Loucy (cell line): Measurements from ENCODE around the gene CFH.
"Not testable (repeated sequence)": the region's sequence is repeated elsewhere in the genome, so short reads cannot be mapped to it uniquely, and the experiment has no call there.

Source experiments
- H2AFZ ChIP-seq: fragments of 200-600 bp; sonication (generic); 2 replicates; pipeline ENCODE4 v1.6.0; 2016; ENCODE audit warnings: antibody characterized with exemption, mild to moderate bottlenecking, low read length, moderate library complexity
- H3F3A ChIP-seq: fragments of 200-600 bp; 2 replicates; pipeline ENCODE4 v1.6.0; 2016; ENCODE audit warnings: antibody characterized with exemption, low read depth, mild to moderate bottlenecking
- H3K27me3 ChIP-seq: fragments of 200-600 bp; sonication (generic); 2 replicates; pipeline ENCODE4 v1.6.1; 2014; ENCODE audit warnings: low read length, mild to moderate bottlenecking; ENCODE audit not compliant: insufficient read depth, poor library complexity, severe bottlenecking
- H3K36me3 ChIP-seq: fragments of 200-600 bp; sonication (generic); 2 replicates; pipeline ENCODE4 v1.6.1; 2016; ENCODE audit warnings: low read length; ENCODE audit not compliant: insufficient read depth
- H3K4me1 ChIP-seq: fragments of 200-600 bp; sonication (generic); 2 replicates; pipeline ENCODE4 v1.5.1; 2014; ENCODE audit warnings: low read length, mild to moderate bottlenecking; ENCODE audit not compliant: insufficient read depth, poor library complexity, severe bottlenecking
- H3K4me2 ChIP-seq: fragments of 200-600 bp; sonication (generic); 2 replicates; pipeline ENCODE4 v1.6.0; 2014; ENCODE audit warnings: antibody characterized with exemption, low read length, low read depth, mild to moderate bottlenecking; ENCODE audit not compliant: poor library complexity, severe bottlenecking
- H3K4me3 ChIP-seq: fragments of 200-600 bp; sonication (generic); 2 replicates; pipeline ENCODE4 v1.5.1; 2014; ENCODE audit warnings: low read length, mild to moderate bottlenecking, mixed read lengths; ENCODE audit not compliant: poor library complexity, severe bottlenecking
- H3K79me2 ChIP-seq: fragments of 200-600 bp; sonication (generic); 2 replicates; pipeline ENCODE4 v1.6.1; 2014; ENCODE audit warnings: low read length; ENCODE audit not compliant: insufficient read depth
- H3K9ac ChIP-seq: fragments of 200-600 bp; sonication (generic); 2 replicates; pipeline ENCODE4 v1.6.0; 2014; ENCODE audit warnings: mild to moderate bottlenecking, low read depth, low read length, moderate library complexity; ENCODE audit not compliant: poor library complexity, severe bottlenecking
- H3K9me2 ChIP-seq: fragments of 200-600 bp; sonication (generic); replicated peaks from 2 replicates; pipeline ENCODE4 v1.6.1; 2016; ENCODE audit warnings: low read depth, low read length, mixed read lengths
- H3K9me3 ChIP-seq: fragments of 200-600 bp; sonication (generic); 2 replicates; pipeline ENCODE4 v1.6.1; 2014; ENCODE audit warnings: mild to moderate bottlenecking, antibody characterized with exemption, low read length, low read depth; ENCODE audit not compliant: insufficient read depth
- H4K20me1 ChIP-seq: fragments of 200-600 bp; sonication (generic); 2 replicates; pipeline ENCODE4 v1.6.0; 2014; ENCODE audit warnings: antibody characterized with exemption, low read length, mild to moderate bottlenecking; ENCODE audit not compliant: insufficient read depth, poor library complexity, severe bottlenecking
- EZH2phosphoT487 ChIP-seq: fragments of 200-600 bp; IDR thresholded peaks from 2 replicates; pipeline ENCODE4 v1.6.1; 2018; ENCODE audit warnings: antibody characterized with exemption, mild to moderate bottlenecking, moderate library complexity, borderline replicate concordance
- TF ChIP-seq, protein P1 (sequence below): fragments of 200-600 bp; sonication (generic); conservative IDR thresholded peaks from 2 replicates; pipeline ENCODE4 v1.5.1; 2014; ENCODE audit warnings: mild to moderate bottlenecking, antibody characterized with exemption, low read length

Gene CFH

GRCh38 chr1:196743244-196743643 is 91.4 kb downstream of the CFH start:
- not testable (repeated sequence) for H3K9me2 ChIP-seq, H3K4me3 ChIP-seq, H3K4me1 ChIP-seq, H2AFZ ChIP-seq, H3F3A ChIP-seq, H3K79me2 ChIP-seq, H4K20me1 ChIP-seq, H3K36me3 ChIP-seq, H3K4me2 ChIP-seq, H3K9ac ChIP-seq, H3K27me3 ChIP-seq, H3K9me3 ChIP-seq
- TF ChIP-seq, protein P1, sequence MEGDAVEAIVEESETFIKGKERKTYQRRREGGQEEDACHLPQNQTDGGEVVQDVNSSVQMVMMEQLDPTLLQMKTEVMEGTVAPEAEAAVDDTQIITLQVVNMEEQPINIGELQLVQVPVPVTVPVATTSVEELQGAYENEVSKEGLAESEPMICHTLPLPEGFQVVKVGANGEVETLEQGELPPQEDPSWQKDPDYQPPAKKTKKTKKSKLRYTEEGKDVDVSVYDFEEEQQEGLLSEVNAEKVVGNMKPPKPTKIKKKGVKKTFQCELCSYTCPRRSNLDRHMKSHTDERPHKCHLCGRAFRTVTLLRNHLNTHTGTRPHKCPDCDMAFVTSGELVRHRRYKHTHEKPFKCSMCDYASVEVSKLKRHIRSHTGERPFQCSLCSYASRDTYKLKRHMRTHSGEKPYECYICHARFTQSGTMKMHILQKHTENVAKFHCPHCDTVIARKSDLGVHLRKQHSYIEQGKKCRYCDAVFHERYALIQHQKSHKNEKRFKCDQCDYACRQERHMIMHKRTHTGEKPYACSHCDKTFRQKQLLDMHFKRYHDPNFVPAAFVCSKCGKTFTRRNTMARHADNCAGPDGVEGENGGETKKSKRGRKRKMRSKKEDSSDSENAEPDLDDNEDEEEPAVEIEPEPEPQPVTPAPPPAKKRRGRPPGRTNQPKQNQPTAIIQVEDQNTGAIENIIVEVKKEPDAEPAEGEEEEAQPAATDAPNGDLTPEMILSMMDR, result peak; percentile 54

DNA sequence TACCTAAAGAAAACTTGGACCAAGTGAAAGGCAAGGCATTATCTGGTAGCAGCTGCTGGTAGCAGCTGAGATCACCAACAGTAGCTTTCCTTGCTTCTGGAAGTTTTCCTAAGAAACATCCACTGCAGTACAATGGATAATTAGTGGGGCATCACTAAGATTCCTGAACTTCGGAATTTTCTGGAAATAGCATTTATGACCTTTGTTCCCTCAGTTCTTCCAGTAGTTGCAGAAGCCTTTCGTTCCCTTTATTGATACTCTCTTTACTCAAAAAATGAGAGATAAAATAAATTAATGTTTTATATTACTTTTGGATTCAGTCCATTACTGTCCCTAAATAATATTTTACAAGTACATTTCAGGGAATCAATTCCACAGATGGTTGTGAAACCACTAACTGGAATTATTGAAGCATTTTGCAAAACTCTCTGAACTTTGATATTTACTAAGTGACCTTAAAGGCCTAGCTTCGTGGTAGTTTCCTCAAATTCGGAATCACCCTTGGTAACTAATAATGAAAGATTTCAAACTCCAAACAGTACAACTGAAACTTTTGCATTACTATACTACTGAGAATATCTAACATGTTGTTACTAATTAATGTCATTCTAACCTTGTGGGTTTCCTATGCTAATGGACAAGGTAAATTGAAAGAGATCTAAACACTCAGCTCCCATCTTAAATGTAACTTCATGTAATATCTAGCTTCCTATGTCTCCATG is 113.3 kb downstream of the CFH start:
- H3K4me2 ChIP-seq, H4K20me1 ChIP-seq, H3K9ac ChIP-seq, H3K4me1 ChIP-seq, H2AFZ ChIP-seq, H3K9me2 ChIP-seq, H3K4me3 ChIP-seq, H3K9me3 ChIP-seq, H3K79me2 ChIP-seq, H3K36me3 ChIP-seq, H3K27me3 ChIP-seq, H3F3A ChIP-seq: not testable (repeated sequence)

- H3K4me3 ChIP-seq, H3K9me3 ChIP-seq, H3K27me3 ChIP-seq, H3K9me2 ChIP-seq, H3K4me2 ChIP-seq, H3K4me1 ChIP-seq, H3F3A ChIP-seq, H4K20me1 ChIP-seq, H2AFZ ChIP-seq, H3K9ac ChIP-seq, H3K79me2 ChIP-seq, H3K36me3 ChIP-seq: not testable (repeated sequence)
These were observed 118.0 kb downstream of the CFH start for GRCh38 chr1:196769823-196770222.

DNA sequence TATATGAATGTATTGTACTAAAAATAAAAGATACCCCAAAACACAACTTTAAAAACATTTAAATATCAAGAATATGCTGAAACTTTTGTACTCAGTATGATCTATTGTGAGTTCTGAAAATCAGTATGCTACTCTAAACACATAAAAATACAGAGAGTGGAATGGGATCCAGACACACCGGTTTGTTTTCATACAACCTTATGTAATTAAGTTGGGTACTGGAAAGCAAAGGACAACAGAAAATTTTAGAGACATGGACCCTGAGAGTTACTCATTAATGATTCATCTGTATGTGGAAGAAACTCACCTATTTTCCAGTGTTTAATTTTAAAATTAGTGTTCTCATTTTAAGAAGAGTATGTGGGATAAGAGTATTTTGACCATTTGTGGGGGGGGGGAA is 121.9 kb downstream of the CFH start:
- Histone ChIP-seq H3K36me3 (no peaks in the 10 kb centered on the region), H3K4me1 (no peaks in the 10 kb centered on the region), H3K79me2 (no peaks in the 10 kb centered on the region), H2AFZ (no peak overlapping the region), H3K9ac (no peak overlapping the region), H3F3A (no peaks in the 10 kb centered on the region), H3K4me3 (no peak overlapping the region), H3K4me2 (no peak overlapping the region), H3K27me3 (no peaks in the 10 kb centered on the region), H4K20me1 (no peaks in the 10 kb centered on the region), H3K9me2 (no peaks in the 10 kb centered on the region), H3K9me3 (no peaks in the 10 kb centered on the region)
- TF ChIP-seq EZH2phosphoT487, result no peak
- TF ChIP-seq, protein P1, result no peak
